Fibroblast of mammary gland (primary cell): Measurements from ENCODE around the gene RXFP1.

Experiments used
- DNase-seq: peaks from one replicate; pipeline ENCODE4 v3.0.0-alpha.2; 2010; ENCODE audit warnings: low read depth
- H3K4me3 ChIP-seq: 2 replicates; pipeline ENCODE4 v1.5.1; 2011; ENCODE audit warnings: low read depth, mild to moderate bottlenecking, low read length, moderate library complexity; ENCODE audit not compliant: control insufficient read depth
- TF ChIP-seq, protein P1 (sequence below): conservative IDR thresholded peaks from 2 replicates; pipeline ENCODE4 v1.5.1; 2011; ENCODE audit warnings: low read depth, low read length, inconsistent platforms; ENCODE audit not compliant: control insufficient read depth, insufficient read depth

RXFP1 gene

DNA sequence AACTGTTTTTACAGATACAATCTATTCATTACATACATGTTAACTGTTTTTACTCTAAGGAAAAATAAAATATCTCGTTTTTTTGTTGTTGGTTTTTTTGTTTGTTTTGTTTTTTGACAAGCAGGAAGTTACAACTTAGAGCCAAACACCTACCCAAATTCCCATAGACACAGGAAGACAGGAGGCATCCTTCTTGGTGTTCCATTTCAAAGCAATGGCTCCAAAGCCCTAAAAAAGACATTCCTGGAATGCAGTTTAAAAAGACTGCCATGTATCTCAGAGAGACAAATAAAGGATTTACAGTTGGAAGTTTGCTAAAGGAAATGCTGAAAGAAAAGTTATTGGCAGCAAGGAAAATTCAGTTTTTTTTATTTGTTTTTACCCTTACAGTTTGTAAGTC, 167.1 kb downstream of the RXFP1 start:
- H3K4me3 ChIP-seq: no peak overlapping the region
- TF ChIP-seq, protein P1, sequence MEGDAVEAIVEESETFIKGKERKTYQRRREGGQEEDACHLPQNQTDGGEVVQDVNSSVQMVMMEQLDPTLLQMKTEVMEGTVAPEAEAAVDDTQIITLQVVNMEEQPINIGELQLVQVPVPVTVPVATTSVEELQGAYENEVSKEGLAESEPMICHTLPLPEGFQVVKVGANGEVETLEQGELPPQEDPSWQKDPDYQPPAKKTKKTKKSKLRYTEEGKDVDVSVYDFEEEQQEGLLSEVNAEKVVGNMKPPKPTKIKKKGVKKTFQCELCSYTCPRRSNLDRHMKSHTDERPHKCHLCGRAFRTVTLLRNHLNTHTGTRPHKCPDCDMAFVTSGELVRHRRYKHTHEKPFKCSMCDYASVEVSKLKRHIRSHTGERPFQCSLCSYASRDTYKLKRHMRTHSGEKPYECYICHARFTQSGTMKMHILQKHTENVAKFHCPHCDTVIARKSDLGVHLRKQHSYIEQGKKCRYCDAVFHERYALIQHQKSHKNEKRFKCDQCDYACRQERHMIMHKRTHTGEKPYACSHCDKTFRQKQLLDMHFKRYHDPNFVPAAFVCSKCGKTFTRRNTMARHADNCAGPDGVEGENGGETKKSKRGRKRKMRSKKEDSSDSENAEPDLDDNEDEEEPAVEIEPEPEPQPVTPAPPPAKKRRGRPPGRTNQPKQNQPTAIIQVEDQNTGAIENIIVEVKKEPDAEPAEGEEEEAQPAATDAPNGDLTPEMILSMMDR: no peak
- no peak for DNase-seq
